MM.1S (cell line): ENCODE results near the gene MRPS23.

ENCODE experiments used
- DNase-seq: peaks from one replicate; pipeline ENCODE4 v3.0.0-alpha.2; 2015
- H2AFZ ChIP-seq: fragments of 300-600 bp; sonication (generic); 2 replicates; pipeline ENCODE4 v1.6.0; 2016; ENCODE audit warnings: antibody characterized with exemption, low read length
- H3F3A ChIP-seq: fragments of 300-600 bp; sonication (generic); 2 replicates; pipeline ENCODE4 v1.6.1; 2016; ENCODE audit warnings: mild to moderate bottlenecking, antibody characterized with exemption, low read length, moderate library complexity, mixed read lengths; ENCODE audit not compliant: insufficient read depth
- H3K27ac ChIP-seq: fragments of 300-600 bp; sonication (generic); 2 replicates; pipeline ENCODE4 v1.5.1; 2016; ENCODE audit warnings: mild to moderate bottlenecking, low read length
- H3K27me3 ChIP-seq: fragments of 300-600 bp; sonication (generic); replicated peaks from 2 replicates; pipeline ENCODE4 v1.6.0; 2016; ENCODE audit warnings: low read length; ENCODE audit not compliant: insufficient read depth
- H3K36me3 ChIP-seq: fragments of 300-600 bp; sonication (generic); replicated peaks from 2 replicates; pipeline ENCODE4 v1.6.1; 2016; ENCODE audit warnings: mild to moderate bottlenecking, low read length, mixed read lengths; ENCODE audit not compliant: insufficient read depth
- H3K4me1 ChIP-seq: fragments of 300-600 bp; sonication (generic); 2 replicates; pipeline ENCODE4 v1.6.1; 2016; ENCODE audit warnings: low read length, mixed read lengths
- H3K4me2 ChIP-seq: fragments of 300-600 bp; sonication (generic); 2 replicates; pipeline ENCODE4 v1.6.0; 2016; ENCODE audit warnings: low read depth, low read length
- H3K4me3 ChIP-seq: fragments of 300-600 bp; sonication (generic); 2 replicates; pipeline ENCODE4 v1.5.1; 2016; ENCODE audit warnings: low read length, mixed read lengths
- H3K79me2 ChIP-seq: fragments of 300-600 bp; sonication (generic); 2 replicates; pipeline ENCODE4 v1.6.1; 2016; ENCODE audit warnings: mixed run types, low read length, mixed read lengths
- H3K9ac ChIP-seq: fragments of 300-600 bp; sonication (generic); 2 replicates; pipeline ENCODE4 v1.6.1; 2016; ENCODE audit warnings: low read length, mixed read lengths
- H3K9me2 ChIP-seq: fragments of 300-600 bp; sonication (generic); replicated peaks from 2 replicates; pipeline ENCODE4 v1.6.1; 2016; ENCODE audit warnings: mild to moderate bottlenecking, low read length, mixed read lengths; ENCODE audit not compliant: insufficient read depth
- H3K9me3 ChIP-seq: fragments of 300-600 bp; sonication (generic); replicated peaks from 2 replicates; pipeline ENCODE4 v1.6.1; 2016; ENCODE audit warnings: mild to moderate bottlenecking, low read length, mixed read lengths; ENCODE audit not compliant: insufficient read depth
- H4K20me1 ChIP-seq: fragments of 300-600 bp; sonication (generic); 2 replicates; pipeline ENCODE4 v1.6.1; 2016; ENCODE audit warnings: mild to moderate bottlenecking, low read length, moderate library complexity, mixed read lengths; ENCODE audit not compliant: insufficient read depth
- CTCF ChIP-seq: fragments of 300-600 bp; sonication (generic); IDR thresholded peaks from 2 replicates; pipeline ENCODE4 v1.5.1; 2016; ENCODE audit warnings: antibody characterized with exemption, low read length, mixed read lengths
- EZH2 ChIP-seq: fragments of 300-600 bp; sonication (generic); optimal IDR thresholded peaks from 2 replicates; pipeline ENCODE3; 2017; ENCODE audit warnings: low read depth, mild to moderate bottlenecking, antibody characterized with exemption, low read length, mixed read lengths
- EZH2phosphoT487 ChIP-seq: fragments of 300-600 bp; sonication (generic); IDR thresholded peaks from 2 replicates; pipeline ENCODE4 v1.6.1; 2018; ENCODE audit warnings: antibody characterized with exemption, low read length

The MRPS23 gene

GRCh38 chr17:57838453-57838852 is 11.4 kb downstream of the MRPS23 start:
- Histone ChIP-seq H3K4me3 (no peak overlapping the region), H3K27me3 (no peaks in the 10 kb centered on the region), H3K27ac (no peak overlapping the region), H3K36me3 (no peaks in the 10 kb centered on the region; the same call in 1 of the 2 replicates), H2AFZ (no peak overlapping the region), H3F3A (no peaks in the 10 kb centered on the region), H3K9ac (no peak overlapping the region), H4K20me1 (no peaks in the 10 kb centered on the region), H3K4me1 (no peaks in the 10 kb centered on the region), H3K79me2 (peaks cover 4% of the 10 kb centered on the region; the same call in 1 of the 2 replicates), H3K4me2 (no peak overlapping the region), H3K9me2 (no peaks in the 10 kb centered on the region), H3K9me3 (no peaks in the 10 kb centered on the region)
- no peak for DNase-seq
- TF ChIP-seq CTCF (no peak), EZH2phosphoT487 (no peak), EZH2 (no peak)

GRCh38 chr17:57835333-57835900 is 14.4 kb downstream of the MRPS23 start:
- Histone ChIP-seq H3K36me3 (no peaks in the 10 kb centered on the region), H3K9me3 (no peaks in the 10 kb centered on the region), H3K27me3 (no peaks in the 10 kb centered on the region), H3K4me3 (no peak overlapping the region), H3F3A (no peaks in the 10 kb centered on the region), H3K4me1 (no peaks in the 10 kb centered on the region), H3K27ac (no peak overlapping the region), H2AFZ (no peak overlapping the region), H3K79me2 (no peaks in the 10 kb centered on the region), H3K9ac (no peak overlapping the region), H3K4me2 (no peak overlapping the region), H3K9me2 (no peaks in the 10 kb centered on the region), H4K20me1 (no peaks in the 10 kb centered on the region)
- DNase-seq: no peak
- TF ChIP-seq EZH2: no peak
- TF ChIP-seq EZH2phosphoT487: no peak
- no peak for TF ChIP-seq CTCF

GRCh38 chr17:57834146-57834741 is 15.6 kb downstream of the MRPS23 start:
- H2AFZ ChIP-seq: no peak overlapping the region
- H3K27ac ChIP-seq: no peak overlapping the region
- H3K36me3 ChIP-seq: no peaks in the 10 kb centered on the region
- no peaks in the 10 kb centered on the region for H3K9me3 ChIP-seq
- H3K4me3 ChIP-seq: no peak overlapping the region
- no peaks in the 10 kb centered on the region for H3K4me1 ChIP-seq
- TF ChIP-seq CTCF: no peak
- TF ChIP-seq EZH2: no peak
- no peak for TF ChIP-seq EZH2phosphoT487
- no peaks in the 10 kb centered on the region for H3K27me3 ChIP-seq
- H3F3A ChIP-seq: no peaks in the 10 kb centered on the region
- H3K9ac ChIP-seq: no peak overlapping the region
- no peak overlapping the region for H3K4me2 ChIP-seq
- no peaks in the 10 kb centered on the region for H3K9me2 ChIP-seq
- H4K20me1 ChIP-seq: no peaks in the 10 kb centered on the region
- no peaks in the 10 kb centered on the region for H3K79me2 ChIP-seq
- DNase-seq: no peak
